Spleen (tissue), 7 donors: ENCODE data around the gene TOR4A.
A peak's percentile ranks its signal among the peaks of the same experiment; 100 is the strongest.

Source experiments
- CTCF ChIP-seq, 11 experiments: fragments of 200-600 bp in 7 of 11; fragments of 450-650 bp in 4 of 11; sonication (generic) in 4 of 11; IDR thresholded peaks in 8 of 11; conservative IDR thresholded peaks in 3 of 11; 1 replicate in 7 of 11; 2 replicates in 4 of 11; pipeline versions ENCODE4 v1.4.0 to v1.8.0; 2016 to 2021; ENCODE audit warnings: antibody characterized with exemption in 11 of 11, inconsistent platforms in 4 of 11, mild to moderate bottlenecking in 1 of 11
- POLR2A ChIP-seq, 3 donors: fragments of 450-650 bp; IDR thresholded peaks; one replicate each; pipeline ENCODE4 v1.5.1; 2017; ENCODE audit warnings: antibody characterized with exemption in 3 of 3, mild to moderate bottlenecking in 1 of 3
- donor health status: DM: no; HTN: no; CAD: no; lungs with moderate emphysema.
- donor health status: DM: no; HTN: no; CAD: no.
- donor health status: DM: no; HTN: no; CAD: no.

DNA sequence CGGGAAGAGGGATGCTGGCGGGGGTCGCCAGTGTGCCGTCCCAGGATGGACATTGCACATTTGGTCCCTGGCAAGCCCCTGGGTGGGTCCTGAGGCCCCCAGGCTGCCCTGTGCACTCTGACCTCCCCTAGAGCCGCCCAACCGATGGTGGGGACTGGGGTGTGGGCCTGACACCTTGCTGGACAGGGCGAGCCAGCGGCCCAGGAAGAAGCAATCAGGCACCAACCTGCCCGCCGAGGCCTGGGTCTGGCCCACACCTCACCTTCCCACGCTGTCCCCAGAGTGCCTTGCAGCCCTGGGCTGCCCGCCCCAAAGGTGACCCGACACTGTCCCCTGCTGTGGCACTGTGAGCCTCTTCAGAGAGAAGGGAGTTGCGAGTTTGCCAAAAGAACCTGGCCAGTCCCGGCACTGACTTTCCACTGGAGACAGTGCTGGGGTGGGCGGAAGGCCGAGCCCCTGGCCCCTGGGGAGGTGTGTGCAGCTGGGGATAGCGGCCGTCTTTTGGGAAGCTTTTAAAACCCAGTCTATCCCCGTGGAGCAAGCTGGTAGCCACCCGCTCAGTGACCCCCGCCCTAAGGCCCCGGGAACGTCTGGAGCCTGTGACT lies 36.5 kb downstream of the TOR4A start:
- peak in 2 of 11 experiments; percentile 43 to 50 for TF ChIP-seq CTCF (IDR thresholded peaks at IDR 0.05 in 8 of 11, conservative IDR thresholded peaks at IDR 0.05 in 3 of 11)
- TF ChIP-seq POLR2A (IDR thresholded peaks at IDR 0.05): no peak
